HUES6 (cell line): Measurements from ENCODE around the gene NCKAP5.

Experiments
- H3K27ac ChIP-seq: 2 replicates; pipeline ENCODE4 v1.7.0; 2013; ENCODE audit warnings: low read depth, mild to moderate bottlenecking, low read length, inconsistent platforms
- H3K27me3 ChIP-seq: 2 replicates; pipeline ENCODE4 v1.6.1; 2013; ENCODE audit warnings: low read length; ENCODE audit not compliant: control insufficient read depth, insufficient read depth
- H3K36me3 ChIP-seq: 2 replicates; pipeline ENCODE4 v1.6.1; 2013; ENCODE audit warnings: low read length; ENCODE audit not compliant: control insufficient read depth, insufficient read depth
- H3K4me1 ChIP-seq: 2 replicates; pipeline ENCODE4 v1.6.1; 2013; ENCODE audit warnings: low read length; ENCODE audit not compliant: control insufficient read depth, insufficient read depth
- H3K4me3 ChIP-seq: 2 replicates; pipeline ENCODE4 v1.5.1; 2013; ENCODE audit warnings: low read depth, low read length
- H3K9ac ChIP-seq: one replicate; pipeline ENCODE4 v1.6.1; 2013; ENCODE audit warnings: mild to moderate bottlenecking, low read length
- H3K9me3 ChIP-seq: 2 replicates; pipeline ENCODE4 v1.6.1; 2013; ENCODE audit warnings: low read depth, low read length; ENCODE audit not compliant: control insufficient read depth, insufficient read depth

NCKAP5 gene

GRCh38 chr2:133378386-133378785 lies 189.9 kb downstream of the NCKAP5 start:
- Histone ChIP-seq H3K27ac (no peak overlapping the region), H3K36me3 (no peaks in the 10 kb centered on the region), H3K4me1 (peaks cover 15% of the 10 kb centered on the region), H3K27me3 (no peaks in the 10 kb centered on the region), H3K4me3 (no peak overlapping the region), H3K9me3 (no peaks in the 10 kb centered on the region), H3K9ac (no peak overlapping the region)

- Histone ChIP-seq H3K9ac (no peak overlapping the region), H3K4me3 (0 out of 2 replicates have a peak overlapping the region, but pooled peaks have one; percentile 9), H3K27me3 (no peaks in the 10 kb centered on the region), H3K9me3 (no peaks in the 10 kb centered on the region), H3K4me1 (peaks cover 15% of the 10 kb centered on the region), H3K36me3 (no peaks in the 10 kb centered on the region), H3K27ac (no peak overlapping the region)
These were observed 190.7 kb downstream of the NCKAP5 start for GRCh38 chr2:133377599-133377998.

GRCh38 chr2:133377021-133377481 lies 191.2 kb downstream of the NCKAP5 start:
- Histone ChIP-seq H3K27me3 (no peaks in the 10 kb centered on the region), H3K9me3 (no peaks in the 10 kb centered on the region), H3K4me3 (no peak overlapping the region), H3K27ac (no peak overlapping the region), H3K36me3 (no peaks in the 10 kb centered on the region), H3K4me1 (peaks cover 15% of the 10 kb centered on the region), H3K9ac (no peak overlapping the region)

- no peak overlapping the region for H3K9ac ChIP-seq
- H3K4me1 ChIP-seq, result peaks cover 21% of the 10 kb centered on the region
- H3K27ac ChIP-seq, result no peak overlapping the region
- no peaks in the 10 kb centered on the region for H3K36me3 ChIP-seq
- no peaks in the 10 kb centered on the region for H3K27me3 ChIP-seq
- H3K9me3 ChIP-seq, result no peaks in the 10 kb centered on the region
- H3K4me3 ChIP-seq, result no peak overlapping the region
These were observed 193.5 kb downstream of the NCKAP5 start for GRCh38 chr2:133374781-133375180.

- Histone ChIP-seq H3K36me3 (no peaks in the 10 kb centered on the region), H3K9ac (no peak overlapping the region)
These were observed 197.0 kb downstream of the NCKAP5 start for GRCh38 chr2:133371286-133371685.

GRCh38 chr2:133369901-133370658 lies 198.2 kb downstream of the NCKAP5 start:
- no peaks in the 10 kb centered on the region for H3K36me3 ChIP-seq
- H3K27ac ChIP-seq, result no peak overlapping the region
- no peak overlapping the region for H3K4me3 ChIP-seq
- no peaks in the 10 kb centered on the region for H3K27me3 ChIP-seq
- peaks cover 19% of the 10 kb centered on the region; the same call in 1 of the 2 replicates for H3K4me1 ChIP-seq
- no peak overlapping the region for H3K9ac ChIP-seq
- no peaks in the 10 kb centered on the region for H3K9me3 ChIP-seq

More at GRCh38 chr2:133371286-133371685, 197.0 kb downstream of the NCKAP5 start:
- Histone ChIP-seq H3K27me3 (no peaks in the 10 kb centered on the region), H3K4me1 (peaks cover 19% of the 10 kb centered on the region; the same call in 1 of the 2 replicates), H3K9me3 (no peaks in the 10 kb centered on the region), H3K4me3 (no peak overlapping the region), H3K27ac (no peak overlapping the region)

GRCh38 chr2:133365117-133365516 lies 203.1 kb downstream of the NCKAP5 start:
- Histone ChIP-seq H3K27me3 (no peaks in the 10 kb centered on the region), H3K9me3 (no peaks in the 10 kb centered on the region), H3K4me3 (no peak overlapping the region), H3K4me1 (peaks cover 17% of the 10 kb centered on the region; the same call in 1 of the 2 replicates), H3K27ac (no peak overlapping the region), H3K9ac (no peak overlapping the region), H3K36me3 (no peaks in the 10 kb centered on the region)

- no peak overlapping the region for H3K4me3 ChIP-seq
- H3K36me3 ChIP-seq, result no peaks in the 10 kb centered on the region
- no peak overlapping the region for H3K27ac ChIP-seq
- H3K27me3 ChIP-seq, result no peaks in the 10 kb centered on the region
- H3K9me3 ChIP-seq, result no peaks in the 10 kb centered on the region
- H3K9ac ChIP-seq, result no peak overlapping the region
- H3K4me1 ChIP-seq, result peaks cover 12% of the 10 kb centered on the region; the same call in 1 of the 2 replicates
These were observed 203.6 kb downstream of the NCKAP5 start for GRCh38 chr2:133364636-133365035.

- H3K4me1 ChIP-seq, result peaks cover 5% of the 10 kb centered on the region; the same call in 1 of the 2 replicates
- no peaks in the 10 kb centered on the region for H3K27me3 ChIP-seq
- no peak overlapping the region for H3K9ac ChIP-seq
- H3K4me3 ChIP-seq, result no peak overlapping the region
- no peaks in the 10 kb centered on the region for H3K9me3 ChIP-seq
- H3K36me3 ChIP-seq, result no peaks in the 10 kb centered on the region
- H3K27ac ChIP-seq, result no peak overlapping the region
These were observed 204.4 kb downstream of the NCKAP5 start for GRCh38 chr2:133363884-133364283.

GRCh38 chr2:133362061-133362476 lies 206.2 kb downstream of the NCKAP5 start:
- Histone ChIP-seq H3K27ac (no peak overlapping the region), H3K4me1 (peaks cover 4% of the 10 kb centered on the region; the same call in 1 of the 2 replicates), H3K9ac (no peak overlapping the region), H3K4me3 (no peak overlapping the region), H3K9me3 (no peaks in the 10 kb centered on the region), H3K27me3 (no peaks in the 10 kb centered on the region), H3K36me3 (no peaks in the 10 kb centered on the region)

GRCh38 chr2:133360882-133361281 lies 207.4 kb downstream of the NCKAP5 start:
- Histone ChIP-seq H3K9ac (no peak overlapping the region), H3K27me3 (no peaks in the 10 kb centered on the region), H3K27ac (no peak overlapping the region), H3K9me3 (no peaks in the 10 kb centered on the region), H3K4me1 (no peaks in the 10 kb centered on the region), H3K36me3 (no peaks in the 10 kb centered on the region), H3K4me3 (no peak overlapping the region)
